ENCODE results near the gene CD46.

Gene CD46

DNA sequence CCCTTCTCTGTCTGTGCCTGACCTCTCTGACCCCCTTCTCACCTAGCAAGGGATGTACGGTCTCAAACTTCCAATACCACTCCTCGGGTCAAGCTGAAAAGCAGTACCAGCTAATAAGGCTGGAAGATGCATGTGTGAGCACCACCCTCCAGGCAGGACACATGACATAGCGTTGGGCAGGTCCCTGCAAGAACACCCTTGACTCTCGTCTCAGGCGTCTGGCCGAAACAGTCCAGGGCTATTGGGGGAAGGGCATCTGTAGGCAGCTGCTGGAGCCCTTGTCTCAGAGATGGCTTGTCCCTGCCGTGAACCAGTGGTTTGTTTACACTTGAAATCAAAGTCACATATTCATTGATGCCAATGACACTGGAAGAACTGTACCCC lies 56.5 kb downstream of the CD46 start:
- TF ChIP-seq, protein P1, sequence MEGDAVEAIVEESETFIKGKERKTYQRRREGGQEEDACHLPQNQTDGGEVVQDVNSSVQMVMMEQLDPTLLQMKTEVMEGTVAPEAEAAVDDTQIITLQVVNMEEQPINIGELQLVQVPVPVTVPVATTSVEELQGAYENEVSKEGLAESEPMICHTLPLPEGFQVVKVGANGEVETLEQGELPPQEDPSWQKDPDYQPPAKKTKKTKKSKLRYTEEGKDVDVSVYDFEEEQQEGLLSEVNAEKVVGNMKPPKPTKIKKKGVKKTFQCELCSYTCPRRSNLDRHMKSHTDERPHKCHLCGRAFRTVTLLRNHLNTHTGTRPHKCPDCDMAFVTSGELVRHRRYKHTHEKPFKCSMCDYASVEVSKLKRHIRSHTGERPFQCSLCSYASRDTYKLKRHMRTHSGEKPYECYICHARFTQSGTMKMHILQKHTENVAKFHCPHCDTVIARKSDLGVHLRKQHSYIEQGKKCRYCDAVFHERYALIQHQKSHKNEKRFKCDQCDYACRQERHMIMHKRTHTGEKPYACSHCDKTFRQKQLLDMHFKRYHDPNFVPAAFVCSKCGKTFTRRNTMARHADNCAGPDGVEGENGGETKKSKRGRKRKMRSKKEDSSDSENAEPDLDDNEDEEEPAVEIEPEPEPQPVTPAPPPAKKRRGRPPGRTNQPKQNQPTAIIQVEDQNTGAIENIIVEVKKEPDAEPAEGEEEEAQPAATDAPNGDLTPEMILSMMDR (IDR thresholded peaks at IDR 0.05; ENCODE audit: low read length, missing control alignments): no peak

DNA sequence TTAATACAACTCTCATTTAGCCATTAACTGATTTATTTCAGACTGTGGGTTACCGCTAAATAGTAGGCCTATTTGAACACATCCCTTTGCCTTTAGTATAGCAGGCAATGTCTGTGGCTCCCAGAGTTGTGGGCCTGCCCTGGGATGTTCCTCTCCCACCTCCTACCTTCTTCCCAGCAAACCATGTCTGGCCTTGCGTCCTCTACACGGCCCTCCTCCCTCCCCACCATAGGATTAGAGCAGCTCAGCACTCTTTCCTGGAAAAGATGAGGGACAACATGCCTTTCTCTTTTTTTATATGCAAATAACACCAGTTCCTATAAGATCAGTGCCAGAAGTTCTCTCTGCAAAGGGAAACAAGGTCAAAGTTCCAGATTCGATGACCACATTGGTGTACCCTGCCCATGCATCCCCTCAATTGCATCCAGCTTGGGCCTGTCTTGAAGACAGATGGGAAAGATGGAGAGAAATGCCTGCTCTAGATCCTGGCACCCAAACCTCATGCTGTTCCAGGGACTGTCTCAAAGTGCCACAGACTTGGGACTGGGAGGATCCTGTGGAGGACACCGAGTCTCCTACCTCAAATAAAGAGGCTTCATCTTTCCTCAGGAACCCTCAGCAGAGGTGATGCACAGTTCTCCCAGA lies 57.2 kb downstream of the CD46 start:
- TF ChIP-seq, protein P1 (IDR thresholded peaks at IDR 0.05; ENCODE audit: low read length, missing control alignments): no peak
- no peak overlapping the region for H3K4me3 ChIP-seq (replicated peaks; ENCODE audit: low read depth, low read length)
- no peak for DNase-seq (ENCODE audit: low read depth)

More for the DNA sequence above, 56.5 kb downstream of the CD46 start:
- no peak for DNase-seq (ENCODE audit: low read depth)
- no peak overlapping the region for H3K4me3 ChIP-seq (replicated peaks; ENCODE audit: low read depth, low read length)

DNA sequence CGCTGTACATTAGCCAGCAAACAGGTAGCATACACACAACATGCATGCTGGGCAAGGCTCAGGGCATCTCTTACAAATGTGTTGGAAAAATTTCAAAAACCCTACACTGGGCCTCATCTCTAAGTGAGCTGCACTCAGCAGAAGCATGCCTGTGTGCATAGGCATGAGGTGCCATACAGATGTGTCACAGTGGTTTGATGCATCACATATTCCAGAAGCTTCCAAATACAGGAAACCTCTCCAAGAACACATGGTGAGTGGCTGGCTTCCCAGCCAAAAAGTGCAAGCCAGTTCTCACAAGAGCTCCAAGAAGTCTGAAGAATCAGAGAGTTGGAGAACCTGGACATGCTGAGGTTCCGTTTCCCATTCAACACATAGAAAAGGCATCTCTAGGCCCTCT lies 58.3 kb downstream of the CD46 start:
- DNase-seq (ENCODE audit: low read depth): peak; percentile 61
- H3K4me3 ChIP-seq (replicated peaks; ENCODE audit: low read depth, low read length): no peak overlapping the region
- TF ChIP-seq, protein P1 (IDR thresholded peaks at IDR 0.05; ENCODE audit: low read length, missing control alignments): no peak

DNA sequence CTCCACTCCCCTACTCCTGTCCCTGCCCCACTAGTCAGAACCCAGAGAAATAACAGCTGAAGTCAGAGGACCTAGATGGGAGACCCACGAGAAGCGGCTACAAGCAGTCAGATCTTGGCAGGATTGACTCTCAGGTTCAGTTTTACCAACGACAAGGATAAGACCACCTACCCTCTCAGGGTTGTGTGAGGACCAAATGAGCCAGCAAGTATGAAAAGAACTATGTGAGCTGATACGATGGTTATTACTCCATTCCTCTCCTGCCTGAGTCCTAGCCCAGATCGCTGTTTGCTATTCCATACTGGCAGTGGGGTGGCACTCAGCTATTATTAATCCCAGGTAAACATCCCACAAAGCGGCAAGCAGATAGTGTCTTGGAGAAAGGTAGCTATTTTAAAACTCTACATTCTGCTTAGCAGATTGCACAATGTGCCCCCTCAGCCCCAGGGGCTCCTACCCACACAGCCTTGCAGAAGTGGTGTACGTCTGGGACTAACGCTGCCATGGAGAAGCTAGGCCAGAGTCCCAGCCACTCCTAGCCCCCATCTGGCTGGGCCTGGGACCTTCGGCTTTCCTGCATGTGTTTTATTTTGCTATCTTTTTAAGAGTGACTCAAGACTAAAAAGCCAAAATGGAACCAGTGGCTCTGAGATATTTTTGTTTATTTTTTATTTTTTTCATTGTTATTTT lies 58.9 kb downstream of the CD46 start:
- TF ChIP-seq, protein P1 (IDR thresholded peaks at IDR 0.05; ENCODE audit: low read length, missing control alignments): no peak
- H3K4me3 ChIP-seq (replicated peaks; ENCODE audit: low read depth, low read length): no peak overlapping the region
- DNase-seq (ENCODE audit: low read depth): no peak

DNA sequence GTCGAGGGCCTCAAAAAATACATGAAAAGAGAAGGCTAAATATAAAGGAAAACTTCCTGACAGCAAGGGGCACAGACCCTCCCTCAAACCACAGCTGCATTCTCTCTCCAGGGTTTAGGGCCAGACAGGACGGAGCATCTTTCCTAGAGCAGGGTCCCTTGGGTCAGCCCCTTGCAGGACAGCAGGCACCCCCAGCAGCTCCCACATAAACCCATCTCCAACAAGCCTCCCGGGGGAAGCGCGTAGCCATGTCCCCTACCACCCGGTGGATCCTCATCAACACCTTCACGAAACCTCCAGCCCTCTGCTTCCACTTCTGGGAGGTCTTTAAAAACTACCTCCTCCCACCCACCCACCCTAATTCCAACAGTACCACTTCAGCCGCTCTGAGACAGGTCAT lies 59.5 kb downstream of the CD46 start:
- TF ChIP-seq, protein P1 (IDR thresholded peaks at IDR 0.05; ENCODE audit: low read length, missing control alignments): no peak
- no peak overlapping the region for H3K4me3 ChIP-seq (replicated peaks; ENCODE audit: low read depth, low read length)
- DNase-seq (ENCODE audit: low read depth): no peak

DNA sequence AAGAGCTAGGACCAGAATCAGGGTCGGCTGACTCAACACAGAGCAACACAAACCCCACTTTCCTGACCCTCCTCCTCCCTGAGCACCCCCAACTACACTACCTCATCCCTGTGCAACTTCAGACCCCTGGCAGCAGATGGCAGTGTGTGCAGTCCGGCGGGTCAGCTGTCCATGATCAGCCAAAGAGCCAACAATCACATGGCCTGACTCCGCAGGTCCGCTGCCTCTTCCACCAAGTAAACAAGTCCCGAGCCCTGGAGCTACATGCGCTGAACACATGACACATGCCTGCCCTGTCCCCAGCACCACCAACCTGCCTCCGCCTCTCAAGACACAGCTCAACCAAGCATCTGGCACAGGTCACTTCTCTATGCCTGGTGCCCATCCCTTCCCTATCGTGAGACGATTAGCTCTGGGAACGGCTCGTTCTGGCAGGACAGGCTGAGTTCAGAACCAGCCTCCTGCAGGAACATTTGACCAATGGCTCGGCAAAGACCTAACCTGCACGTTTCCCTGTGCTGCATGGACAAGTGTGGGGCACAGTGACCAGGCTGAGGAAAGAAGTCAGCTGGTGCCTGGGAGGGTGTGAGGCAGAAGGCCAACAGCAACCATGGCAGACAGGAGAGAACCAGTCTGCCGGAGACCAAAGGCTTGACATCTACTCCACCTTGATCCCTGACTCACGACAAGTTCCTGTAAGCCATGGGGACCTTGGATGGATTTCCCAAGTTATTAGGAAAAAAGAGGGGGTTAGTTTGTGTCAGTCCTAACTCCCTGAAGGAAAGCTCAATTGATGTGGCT lies 60.3 kb downstream of the CD46 start:
- no peak for DNase-seq (ENCODE audit: low read depth)
- no peak overlapping the region for H3K4me3 ChIP-seq (replicated peaks; ENCODE audit: low read depth, low read length)
- TF ChIP-seq, protein P1 (IDR thresholded peaks at IDR 0.05; ENCODE audit: low read length, missing control alignments): peak; percentile 37

Measured in fibroblast of pulmonary artery (primary cell).